Measurements from ENCODE around the gene KRTAP4-9. TPM values are rescaled to one million over a fixed set of nuclear protein-coding genes. Genes with fewer than 3 reads are reported as not detected.
"Not testable (repeated sequence)": the region's sequence is repeated elsewhere in the genome, so short reads cannot be mapped to it uniquely, and the experiment has no call there.

Gene KRTAP4-9
- total RNA-seq, 1 experiment from 2014 or later, result not detected

DNA sequence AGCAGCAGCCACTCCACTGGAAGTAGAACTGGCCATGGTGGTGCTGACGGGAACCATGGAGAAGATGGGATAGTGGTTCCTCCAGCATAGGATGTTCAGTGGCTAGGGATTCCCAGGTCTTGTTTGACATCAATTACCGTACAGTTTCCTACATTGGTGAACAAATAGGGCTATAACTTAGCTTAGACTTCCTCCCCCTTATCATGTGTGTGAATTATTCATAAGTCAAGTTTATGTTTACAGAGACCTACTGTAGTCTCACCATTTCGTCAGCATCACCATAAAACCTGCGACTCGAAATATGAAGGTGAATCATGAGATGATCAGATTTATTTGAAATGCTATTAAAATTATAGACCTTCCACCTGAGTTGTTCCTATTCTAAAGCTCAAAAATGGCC, 46.4 kb upstream of the KRTAP4-9 start:
- no peaks in the 10 kb centered on the region for H3K9me2 ChIP-seq (ENCODE audit: insufficient read depth)
- DNase-seq (ENCODE audit: low read depth, low spot score) (no peak), ATAC-seq (no peak)
- peak overlapping the region; percentile 10; the same call in 1 of the 2 replicates for H3K9ac ChIP-seq (ENCODE audit: low read length)
- no peak overlapping the region for H3K4me3 ChIP-seq (replicated peaks in 1 of 2; ENCODE audit: low read depth in 1 of 2, low read length in 2 of 2)
- peak overlapping the region; percentile 85 for H3K27ac ChIP-seq (ENCODE audit: low read depth, low read length)
- no peaks in the 10 kb centered on the region for H4K20me1 ChIP-seq (ENCODE audit: insufficient read depth)
- no TSS peak for BruUV-seq (replicated peaks)
- CTCF ChIA-PET, result no interaction called here
- POLR2A ChIA-PET, result no interaction called here
- H3K79me2 ChIP-seq (ENCODE audit: insufficient read depth, low read length), result no peaks in the 10 kb centered on the region
- no peak overlapping the region for H2AFZ ChIP-seq (ENCODE audit: low read depth, low read length, poor library complexity, severe bottlenecking)
- H3K9me3 ChIP-seq (ENCODE audit: control insufficient read depth in 1 of 2, insufficient read depth in 1 of 2, low read depth in 1 of 2, low read length in 2 of 2), result peaks cover 0 to 9% of the 10 kb centered on the region in 2 experiments; a peak in 1 of 4 replicates
- H3K4me2 ChIP-seq (ENCODE audit: low read length), result peak overlapping the region; percentile 28; the same call in 1 of the 2 replicates
- H3K36me3 ChIP-seq (ENCODE audit: control insufficient read depth in 1 of 2, insufficient read depth in 2 of 2, low read length in 2 of 2), result peaks cover 0 to 5% of the 10 kb centered on the region in 2 experiments; a peak in 1 of 4 replicates
- H3K27me3 ChIP-seq (ENCODE audit: insufficient read depth, low read length), result no peaks in the 10 kb centered on the region
- H3K4me1 ChIP-seq (ENCODE audit: control insufficient read depth in 1 of 2, insufficient read depth in 2 of 2, low read length in 2 of 2), result peaks cover 39 to 46% of the 10 kb centered on the region in 2 experiments
- no peak for TF ChIP-seq EGR1 (IDR thresholded peaks at IDR 0.05; ENCODE audit: low read depth)
- TF ChIP-seq, protein P1, sequence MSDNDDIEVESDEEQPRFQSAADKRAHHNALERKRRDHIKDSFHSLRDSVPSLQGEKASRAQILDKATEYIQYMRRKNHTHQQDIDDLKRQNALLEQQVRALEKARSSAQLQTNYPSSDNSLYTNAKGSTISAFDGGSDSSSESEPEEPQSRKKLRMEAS (IDR thresholded peaks at IDR 0.05), result no peak
- intact Hi-C loops (cut with micrococcal nuclease), result no loop called here
- RAD21 ChIA-PET (ENCODE audit: low non-redundant PET in 1 of 2, low total read pairs in 2 of 2, uncharacterized antibody in 2 of 2, unreplicated experiment in 2 of 2), result no interaction called here

DNA sequence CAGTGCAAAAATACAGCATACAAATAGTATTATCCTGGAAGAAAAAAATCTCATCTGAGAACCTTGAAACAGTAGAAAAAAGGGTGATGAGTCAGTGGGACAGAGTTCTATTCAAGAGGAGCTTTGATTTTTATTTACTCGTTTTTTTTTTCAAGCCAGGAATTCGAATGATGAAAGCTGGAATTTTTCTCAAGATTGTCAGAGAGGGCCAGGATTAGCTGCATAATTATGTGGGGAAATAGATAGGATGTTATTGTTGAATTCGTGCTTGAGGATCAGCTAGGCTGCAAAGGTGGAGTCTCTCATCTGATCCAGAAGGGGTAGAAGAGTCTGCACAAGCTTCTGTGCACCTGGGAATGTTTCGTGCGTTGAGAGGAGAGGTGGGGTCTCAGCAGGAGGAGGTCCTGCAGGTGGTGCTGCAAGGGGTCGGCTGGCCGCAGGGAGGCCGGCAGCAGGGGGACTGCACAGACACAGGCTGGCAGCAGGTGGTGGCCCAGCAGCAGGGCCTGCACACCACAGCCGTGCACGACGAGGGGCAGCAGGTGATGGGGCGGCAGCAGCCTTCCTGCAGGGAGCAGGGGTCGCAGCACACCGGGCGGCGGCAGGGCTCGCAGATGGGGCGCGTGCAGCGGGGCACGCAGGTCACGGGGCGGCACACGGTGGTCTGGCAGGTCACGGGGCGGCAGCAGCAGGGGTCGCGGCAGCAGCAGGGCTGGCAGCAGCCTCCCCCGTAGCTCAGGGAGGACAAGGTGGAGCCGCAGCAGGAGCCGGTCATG, 45.7 kb upstream of the KRTAP4-9 start:
- H3K4me3 ChIP-seq (replicated peaks in 1 of 2; ENCODE audit: low read depth in 1 of 2, low read length in 2 of 2); DNase-seq (ENCODE audit: low read depth, low spot score); intact Hi-C loops (cut with micrococcal nuclease); H2AFZ ChIP-seq (ENCODE audit: low read depth, low read length, poor library complexity, severe bottlenecking); H4K20me1 ChIP-seq (ENCODE audit: insufficient read depth); CTCF ChIA-PET; POLR2A ChIA-PET; RAD21 ChIA-PET (ENCODE audit: low non-redundant PET in 1 of 2, low total read pairs in 2 of 2, uncharacterized antibody in 2 of 2, unreplicated experiment in 2 of 2); H3K36me3 ChIP-seq (ENCODE audit: control insufficient read depth in 1 of 2, insufficient read depth in 2 of 2, low read length in 2 of 2); H3K79me2 ChIP-seq (ENCODE audit: insufficient read depth, low read length); H3K27me3 ChIP-seq (ENCODE audit: insufficient read depth, low read length); H3K9me3 ChIP-seq (ENCODE audit: control insufficient read depth in 1 of 2, insufficient read depth in 1 of 2, low read depth in 1 of 2, low read length in 2 of 2); H3K9me2 ChIP-seq (ENCODE audit: insufficient read depth): not testable (repeated sequence)
- ATAC-seq, result peak; percentile 41
- Histone ChIP-seq H3K27ac (ENCODE audit: low read depth, low read length) (peak overlapping the region; percentile 85), H3K9ac (ENCODE audit: low read length) (peak overlapping the region; percentile 10; the same call in 1 of the 2 replicates), H3K4me1 (ENCODE audit: control insufficient read depth in 1 of 2, insufficient read depth in 2 of 2, low read length in 2 of 2) (peaks cover 39 to 53% of the 10 kb centered on the region in 2 experiments), H3K4me2 (ENCODE audit: low read length) (peak overlapping the region; percentile 28)
- TF ChIP-seq SP1 (IDR thresholded peaks at IDR 0.05; ENCODE audit: low read depth), result peak; percentile 28; the same call in 1 of the 2 replicates
- 0 out of 2 replicates have a peak, but pooled peaks have one; percentile 14 for TF ChIP-seq FOSL1 (IDR thresholded peaks at IDR 0.05; ENCODE audit: low read depth)
- BruUV-seq (replicated peaks), result TSS peak; percentile 54
